Measurements from ENCODE around the gene PAK6.

Gene PAK6

GRCh38 chr15:40238532-40239403 lies at the start of gene PAK6:
PAK6 (plus strand) TSS chr15:40239063; CDS start chr15:40264786, 25,723 bp downstream.
- no peak for DNase-seq (ENCODE audit: low read depth in 2 of 3, low spot score in 2 of 3)

- no peak for DNase-seq (ENCODE audit: low read depth in 2 of 3, low spot score in 2 of 3)
Measured at GRCh38 chr15:40190591-40190990, 48.3 kb upstream of the PAK6 start.

- no peak for DNase-seq (ENCODE audit: low read depth in 2 of 3, low spot score in 2 of 3)
Measured at GRCh38 chr15:40192942-40193341, 45.9 kb upstream of the PAK6 start.

- no peak for DNase-seq (ENCODE audit: low read depth in 2 of 3, low spot score in 2 of 3)
Measured at GRCh38 chr15:40197434-40197833, 41.4 kb upstream of the PAK6 start.

- DNase-seq (ENCODE audit: low read depth in 2 of 3, low spot score in 2 of 3), result no peak
Measured at GRCh38 chr15:40198355-40199085, 40.3 kb upstream of the PAK6 start.

- no peak for DNase-seq (ENCODE audit: low read depth in 2 of 3, low spot score in 2 of 3)
Measured at GRCh38 chr15:40204100-40204499, 34.8 kb upstream of the PAK6 start.

- no peak for DNase-seq (ENCODE audit: low read depth in 2 of 3, low spot score in 2 of 3)
Measured at GRCh38 chr15:40217166-40217824, 21.6 kb upstream of the PAK6 start.

- DNase-seq (ENCODE audit: low read depth in 2 of 3, low spot score in 2 of 3), result no peak
Measured at GRCh38 chr15:40219801-40220200, 19.1 kb upstream of the PAK6 start.

GRCh38 chr15:40222131-40222530 lies 16.7 kb upstream of the PAK6 start:
- DNase-seq (ENCODE audit: low read depth in 2 of 3, low spot score in 2 of 3), result no peak

- DNase-seq (ENCODE audit: low read depth in 2 of 3, low spot score in 2 of 3), result no peak
Measured at GRCh38 chr15:40226736-40227135, 12.1 kb upstream of the PAK6 start.

GRCh38 chr15:40229316-40229715 lies 9.5 kb upstream of the PAK6 start:
- no peak for DNase-seq (ENCODE audit: low read depth in 2 of 3, low spot score in 2 of 3)

- no peak for DNase-seq (ENCODE audit: low read depth in 2 of 3, low spot score in 2 of 3)
Measured at GRCh38 chr15:40229956-40230355, 8.9 kb upstream of the PAK6 start.

- no peak for DNase-seq (ENCODE audit: low read depth in 2 of 3, low spot score in 2 of 3)
Measured at GRCh38 chr15:40232625-40233070, 6.2 kb upstream of the PAK6 start.

GRCh38 chr15:40233727-40234577 lies 4.9 kb upstream of the PAK6 start:
- DNase-seq (ENCODE audit: low read depth in 2 of 3, low spot score in 2 of 3), result no peak

GRCh38 chr15:40234783-40235182 lies 4.1 kb upstream of the PAK6 start:
- no peak for DNase-seq (ENCODE audit: low read depth in 2 of 3, low spot score in 2 of 3)

- no peak for DNase-seq (ENCODE audit: low read depth in 2 of 3, low spot score in 2 of 3)
Measured at GRCh38 chr15:40235201-40235885, 3.5 kb upstream of the PAK6 start.

- no peak for DNase-seq (ENCODE audit: low read depth in 2 of 3, low spot score in 2 of 3)
Measured at GRCh38 chr15:40239404-40239692, 485 bp downstream of the PAK6 start.

- no peak for DNase-seq (ENCODE audit: low read depth in 2 of 3, low spot score in 2 of 3)
Measured at GRCh38 chr15:40239693-40240618, 1.1 kb downstream of the PAK6 start.

GRCh38 chr15:40240619-40241221 lies 1.9 kb downstream of the PAK6 start:
- no peak for DNase-seq (ENCODE audit: low read depth in 2 of 3, low spot score in 2 of 3)

All from activated CD8-positive, alpha-beta memory T cell treated with anti-CD3 and anti-CD28 coated beads for 48 hours (primary cell).